ENCODE results near the gene HMBS. TPM values are rescaled to one million over a fixed set of nuclear protein-coding genes. Genes with fewer than 3 reads are reported as not detected.
A peak's percentile ranks its signal among the peaks of the same experiment; 100 is the strongest.

Gene HMBS
- total and polyA plus RNA-seq, 3 experiments from 2014 or later, result 21.8 to 38.4 (median 35.5) TPM

DNA sequence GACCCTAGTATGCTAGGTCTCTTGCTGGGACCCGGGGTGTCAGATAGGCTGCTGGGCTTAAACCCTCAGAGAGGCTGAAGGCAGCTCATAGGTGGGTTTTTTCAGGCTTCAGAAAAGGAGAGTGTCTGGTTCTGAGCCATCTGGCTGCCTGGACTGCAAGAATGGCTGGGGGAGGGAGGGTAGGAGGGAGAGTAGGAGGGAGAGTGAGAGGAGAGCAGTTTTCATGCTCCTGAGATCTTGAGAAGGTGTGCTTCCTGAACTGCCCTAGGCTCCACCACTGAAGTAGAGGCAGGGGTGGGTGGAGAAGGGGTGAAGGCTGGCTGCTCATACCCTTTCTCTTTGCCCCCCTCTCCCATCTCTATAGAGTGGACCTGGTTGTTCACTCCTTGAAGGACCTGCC lies 4.6 kb downstream of the HMBS start:
- no peaks in the 10 kb centered on the region for H3K9me3 Mint-ChIP-seq
- H3K36me3 Mint-ChIP-seq, result peaks cover 0 to 19% (median 3%) of the 10 kb centered on the region in 3 donors
- H3K27me3 Mint-ChIP-seq, result peaks cover 0 to 2% of the 10 kb centered on the region in 2 donors
- H3K27me3 ChIP-seq (ENCODE audit: insufficient read depth, low read length, poor library complexity, severe bottlenecking), result no peaks in the 10 kb centered on the region
- peaks cover 34 to 48% (median 41%) of the 10 kb centered on the region in 3 donors for H3K4me1 Mint-ChIP-seq
- no peaks in the 10 kb centered on the region for H3K36me3 ChIP-seq (ENCODE audit: insufficient read depth, low read length)
- no peak overlapping the region for H3K4me3 ChIP-seq (ENCODE audit: low read length)
- ChIA-PET CTCF (no interaction called here), POLR2A (no interaction called here)
- no peaks in the 10 kb centered on the region for H3K9me3 ChIP-seq (ENCODE audit: low read length)
- H3K4me3 Mint-ChIP-seq, result peak overlapping the region in 1 of 7 donors; percentile 59
- peak overlapping the region in 1 of 8 donors; percentile 59 for H3K27ac Mint-ChIP-seq
- DNase-seq, result no peak
- H3K4me1 ChIP-seq (ENCODE audit: insufficient read depth, low read length), result peaks cover 31% of the 10 kb centered on the region
- peak overlapping the region; percentile 79 for H3K27ac ChIP-seq (ENCODE audit: low read depth, low read length)

DNA sequence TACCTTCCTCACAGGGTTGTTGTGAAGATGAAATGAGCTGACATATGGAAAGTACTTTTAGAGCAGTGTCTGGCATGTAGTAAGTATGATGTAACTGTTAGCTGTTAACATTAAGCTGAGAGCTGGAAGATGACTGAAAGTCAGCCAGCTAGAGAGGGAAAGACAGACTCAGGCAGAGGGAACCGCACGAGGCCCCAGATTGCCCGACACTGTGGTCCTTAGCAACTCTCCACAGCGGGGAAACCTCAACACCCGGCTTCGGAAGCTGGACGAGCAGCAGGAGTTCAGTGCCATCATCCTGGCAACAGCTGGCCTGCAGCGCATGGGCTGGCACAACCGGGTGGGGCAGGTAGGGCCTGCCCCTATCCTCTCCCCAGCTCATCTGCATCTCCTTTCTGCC lies 6.5 kb downstream of the HMBS start:
- Mint-ChIP-seq H3K36me3 (peaks cover 0 to 20% (median 3%) of the 10 kb centered on the region in 3 donors), H3K9me3 (peaks cover 0 to 2% (median 0%) of the 10 kb centered on the region in 5 donors), H3K4me1 (peaks cover 28 to 37% (median 36%) of the 10 kb centered on the region in 3 donors), H3K27me3 (peaks cover 0 to 6% of the 10 kb centered on the region in 2 donors), H3K27ac (no peak overlapping the region), H3K4me3 (peak overlapping the region in 1 of 7 donors; percentile 76)
- Histone ChIP-seq H3K27ac (ENCODE audit: low read depth, low read length) (peak overlapping the region; percentile 6), H3K9me3 (ENCODE audit: low read length) (no peaks in the 10 kb centered on the region), H3K27me3 (ENCODE audit: insufficient read depth, low read length, poor library complexity, severe bottlenecking) (no peaks in the 10 kb centered on the region), H3K36me3 (ENCODE audit: insufficient read depth, low read length) (no peaks in the 10 kb centered on the region), H3K4me3 (ENCODE audit: low read length) (no peak overlapping the region), H3K4me1 (ENCODE audit: insufficient read depth, low read length) (peaks cover 22% of the 10 kb centered on the region)
- ChIA-PET CTCF (no interaction called here), POLR2A (interaction anchor here (0.6 to 1.2 kb wide), 2 partner anchors 23 to 387 kb away, joined by 3 to 7 read pairs; partner anchors contain the start of gene VPS11)
- DNase-seq, result no peak

DNA sequence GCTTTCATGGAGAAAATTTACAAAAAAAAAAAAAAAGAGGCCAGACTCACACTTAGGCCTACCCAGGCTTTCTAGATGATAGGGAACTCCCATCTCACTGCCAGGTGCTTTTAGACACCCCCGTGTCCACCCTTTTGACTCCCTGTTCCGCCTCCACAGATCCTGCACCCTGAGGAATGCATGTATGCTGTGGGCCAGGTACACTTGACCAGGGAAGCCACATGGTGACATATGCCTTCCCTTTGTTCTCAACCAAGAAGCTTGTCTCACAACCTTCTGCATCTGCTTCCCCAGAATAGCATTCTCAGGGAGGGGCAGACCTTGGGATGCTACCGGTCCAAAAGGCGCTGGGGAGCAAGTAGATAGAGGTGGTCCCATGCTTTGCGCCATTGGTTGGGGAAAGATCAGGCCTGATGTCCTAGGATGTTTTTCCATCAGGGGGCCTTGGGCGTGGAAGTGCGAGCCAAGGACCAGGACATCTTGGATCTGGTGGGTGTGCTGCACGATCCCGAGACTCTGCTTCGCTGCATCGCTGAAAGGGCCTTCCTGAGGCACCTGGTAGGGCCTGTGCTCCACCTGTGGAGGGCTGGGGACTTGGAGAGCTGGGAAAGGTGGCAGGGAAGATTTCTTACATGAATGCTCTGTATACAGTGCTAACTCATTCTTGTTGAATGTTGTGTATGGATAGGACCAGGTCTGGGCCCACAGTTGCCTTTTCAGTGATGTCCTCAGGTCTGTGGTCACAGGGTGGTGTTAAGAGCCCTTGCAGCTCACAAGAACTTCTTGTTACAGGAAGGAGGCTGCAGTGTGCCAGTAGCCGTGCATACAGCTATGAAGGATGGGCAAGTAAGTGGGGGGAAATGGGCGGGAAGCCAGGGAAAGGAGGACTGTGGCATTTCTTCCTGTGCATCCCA lies 7.5 kb downstream of the HMBS start:
- Mint-ChIP-seq H3K4me3 (peak overlapping the region in 6 of 7 donors; percentile 14 to 84 (median 42)), H3K9me3 (peaks cover 0 to 2% (median 0%) of the 10 kb centered on the region in 5 donors), H3K36me3 (peaks cover 0 to 29% (median 6%) of the 10 kb centered on the region in 3 donors), H3K27me3 (peaks cover 0 to 6% of the 10 kb centered on the region in 2 donors), H3K4me1 (peaks cover 30 to 38% (median 35%) of the 10 kb centered on the region in 3 donors), H3K27ac (peak overlapping the region in 6 of 8 donors; percentile 5 to 87 (median 49))
- ChIA-PET CTCF (interaction anchor here (0.7 to 1.1 kb wide), 2 partner anchors 9 to 104 kb away, joined by 3 to 6 read pairs; no protein-coding TSS in a partner anchor), POLR2A (interaction anchor here (0.6 to 1.5 kb wide), 4 partner anchors 7 to 389 kb away, joined by 3 to 7 read pairs (median 5); partner anchors contain the start of genes HMBS and VPS11)
- peak overlapping the region; percentile 88 for H3K4me3 ChIP-seq (ENCODE audit: low read length)
- H3K36me3 ChIP-seq (ENCODE audit: insufficient read depth, low read length), result peaks cover 8% of the 10 kb centered on the region
- no peaks in the 10 kb centered on the region for H3K9me3 ChIP-seq (ENCODE audit: low read length)
- no peak for DNase-seq
- no peaks in the 10 kb centered on the region for H3K27me3 ChIP-seq (ENCODE audit: insufficient read depth, low read length, poor library complexity, severe bottlenecking)
- peaks cover 21% of the 10 kb centered on the region for H3K4me1 ChIP-seq (ENCODE audit: insufficient read depth, low read length)
- H3K27ac ChIP-seq (ENCODE audit: low read depth, low read length), result no peak overlapping the region

DNA sequence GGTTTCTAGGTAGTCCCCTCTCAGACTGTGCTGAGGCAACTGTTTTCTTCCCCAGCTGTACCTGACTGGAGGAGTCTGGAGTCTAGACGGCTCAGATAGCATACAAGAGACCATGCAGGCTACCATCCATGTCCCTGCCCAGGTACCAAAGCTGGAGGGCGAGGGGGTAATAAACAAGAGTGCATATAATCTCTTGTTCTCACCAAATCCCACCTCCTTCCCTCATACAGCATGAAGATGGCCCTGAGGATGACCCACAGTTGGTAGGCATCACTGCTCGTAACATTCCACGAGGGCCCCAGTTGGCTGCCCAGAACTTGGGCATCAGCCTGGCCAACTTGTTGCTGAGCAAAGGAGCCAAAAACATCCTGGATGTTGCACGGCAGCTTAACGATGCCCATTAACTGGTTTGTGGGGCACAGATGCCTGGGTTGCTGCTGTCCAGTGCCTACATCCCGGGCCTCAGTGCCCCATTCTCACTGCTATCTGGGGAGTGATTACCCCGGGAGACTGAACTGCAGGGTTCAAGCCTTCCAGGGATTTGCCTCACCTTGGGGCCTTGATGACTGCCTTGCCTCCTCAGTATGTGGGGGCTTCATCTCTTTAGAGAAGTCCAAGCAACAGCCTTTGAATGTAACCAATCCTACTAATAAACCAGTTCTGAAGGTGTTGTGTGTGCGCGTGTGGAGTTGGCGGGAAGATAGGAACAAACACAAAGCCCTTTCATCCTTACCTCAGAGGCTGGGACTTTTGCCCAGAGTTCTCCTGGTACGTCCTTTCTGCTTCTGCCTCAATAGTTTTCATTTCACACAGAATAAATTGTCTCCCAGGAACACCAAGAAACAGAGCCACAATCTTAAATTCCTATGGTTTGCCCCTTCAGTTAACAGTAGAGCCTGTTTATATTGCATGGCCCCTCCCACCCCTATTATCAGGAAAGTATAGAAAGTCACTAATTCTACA lies 8.5 kb downstream of the HMBS start:
- no peak for DNase-seq
- peaks cover 21% of the 10 kb centered on the region for H3K4me1 ChIP-seq (ENCODE audit: insufficient read depth, low read length)
- H3K27me3 ChIP-seq (ENCODE audit: insufficient read depth, low read length, poor library complexity, severe bottlenecking), result no peaks in the 10 kb centered on the region
- no peaks in the 10 kb centered on the region for H3K9me3 ChIP-seq (ENCODE audit: low read length)
- CTCF ChIA-PET, result interaction anchor here (0.7 to 1.8 kb wide), 5 partner anchors 7 to 103 kb away, joined by 3 to 13 read pairs (median 6); partner anchors contain the start of genes HMBS and VPS11
- POLR2A ChIA-PET, result interaction anchor here (0.9 to 2.2 kb wide), 4 partner anchors 8 to 29 kb away, joined by 3 to 13 read pairs (median 6); partner anchors contain the start of genes HINFP and HMBS
- Mint-ChIP-seq H3K4me1 (peaks cover 26 to 34% (median 34%) of the 10 kb centered on the region in 3 donors), H3K9me3 (peaks cover 0 to 2% (median 0%) of the 10 kb centered on the region in 5 donors), H3K27ac (peak overlapping the region; percentile 69 to 92 (median 84)), H3K36me3 (peaks cover 0 to 38% (median 12%) of the 10 kb centered on the region in 3 donors), H3K4me3 (peak overlapping the region; percentile 84 to 97 (median 91)), H3K27me3 (peaks cover 0 to 6% of the 10 kb centered on the region in 2 donors)
- H3K36me3 ChIP-seq (ENCODE audit: insufficient read depth, low read length), result peaks cover 10% of the 10 kb centered on the region
- peak overlapping the region; percentile 84 for H3K27ac ChIP-seq (ENCODE audit: low read depth, low read length)
- peak overlapping the region; percentile 88 for H3K4me3 ChIP-seq (ENCODE audit: low read length)

DNA sequence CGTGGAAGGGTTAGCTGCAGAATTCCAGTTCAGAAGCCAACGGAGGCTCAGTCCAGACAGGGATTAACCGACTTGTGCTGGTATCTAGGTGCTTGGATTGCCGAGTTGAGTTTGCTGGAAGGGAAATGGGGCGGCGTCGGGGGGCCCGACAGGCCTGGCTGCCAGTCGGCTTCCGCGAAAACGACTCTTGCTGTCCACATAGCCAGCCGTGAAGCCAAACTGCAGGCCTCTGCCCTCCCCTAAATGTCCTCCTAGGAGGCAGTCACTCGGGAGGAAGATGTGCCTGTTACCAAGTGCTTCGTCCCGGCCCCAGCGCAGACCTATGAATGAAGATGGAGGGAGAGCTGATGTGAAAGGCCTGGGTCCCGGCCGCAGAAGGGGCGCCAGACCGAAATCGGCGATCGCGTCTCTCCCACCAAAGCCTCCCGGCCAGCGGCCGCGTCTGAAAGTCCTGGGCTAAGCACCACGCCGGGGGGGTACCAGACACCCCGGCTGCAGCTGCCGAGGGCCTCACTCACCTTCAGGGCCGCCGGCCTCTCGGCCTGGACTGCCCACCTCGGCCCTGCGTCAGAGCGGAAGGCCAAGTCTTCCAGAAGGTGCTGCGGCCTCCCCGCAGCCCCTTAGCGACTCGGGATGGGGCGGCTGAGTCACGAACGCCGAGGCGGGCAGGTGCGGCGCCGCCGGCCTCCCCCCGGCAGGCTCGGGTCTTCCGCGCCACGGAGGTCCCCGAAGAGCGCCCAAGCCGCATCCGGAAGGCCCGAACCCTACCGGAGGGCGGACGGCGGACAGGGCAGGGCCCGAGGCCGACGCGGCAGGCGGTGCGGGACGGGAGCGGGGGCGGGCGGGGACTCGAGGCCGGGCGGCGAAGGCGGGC lies 9.5 kb downstream of the HMBS start:
- Histone ChIP-seq H3K4me3 (ENCODE audit: low read length) (peak overlapping the region; percentile 88), H3K4me1 (ENCODE audit: insufficient read depth, low read length) (peaks cover 21% of the 10 kb centered on the region), H3K36me3 (ENCODE audit: insufficient read depth, low read length) (peaks cover 10% of the 10 kb centered on the region), H3K27ac (ENCODE audit: low read depth, low read length) (peak overlapping the region; percentile 84), H3K9me3 (ENCODE audit: low read length) (no peaks in the 10 kb centered on the region), H3K27me3 (ENCODE audit: insufficient read depth, low read length, poor library complexity, severe bottlenecking) (no peaks in the 10 kb centered on the region)
- H3K36me3 Mint-ChIP-seq, result peaks cover 0 to 47% (median 18%) of the 10 kb centered on the region in 3 donors
- H3K27ac Mint-ChIP-seq, result peak overlapping the region; percentile 78 to 96 (median 88)
- H3K4me1 Mint-ChIP-seq, result peaks cover 28 to 43% (median 43%) of the 10 kb centered on the region in 3 donors
- peak overlapping the region; percentile 84 to 97 (median 93) for H3K4me3 Mint-ChIP-seq
- H3K27me3 Mint-ChIP-seq, result peaks cover 0 to 6% of the 10 kb centered on the region in 2 donors
- POLR2A ChIA-PET, result interaction anchor here (0.6 to 2.2 kb wide), 14 partner anchors 9 to 303 kb away, joined by 3 to 39 read pairs (median 4); partner anchors contain the start of genes C2CD2L, DDX6, HINFP and HMBS
- CTCF ChIA-PET, result interaction anchor here (1.0 to 1.8 kb wide), 11 partner anchors 8 to 230 kb away, joined by 3 to 13 read pairs (median 4); partner anchors contain the start of genes HINFP, HMBS, TRAPPC4 and VPS11
- DNase-seq, result peak; percentile 33 to 72 (median 42)
- H3K9me3 Mint-ChIP-seq, result peaks cover 0 to 2% (median 0%) of the 10 kb centered on the region in 5 donors

DNA sequence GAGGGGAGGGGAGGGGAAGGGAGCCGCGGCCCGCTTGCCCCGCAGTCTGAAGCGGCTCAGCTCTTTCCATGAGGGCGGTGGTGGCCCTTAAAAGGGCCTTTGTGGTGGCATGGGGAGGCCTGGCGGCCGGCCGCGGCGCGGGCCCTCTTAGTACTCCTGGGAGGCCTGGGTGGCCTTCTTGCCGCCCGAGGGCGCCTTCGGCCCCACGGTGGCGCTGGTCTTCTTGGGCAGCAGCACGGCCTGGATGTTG lies 10.1 kb downstream of the HMBS start:
- Histone ChIP-seq H3K9me3 (ENCODE audit: low read length) (no peaks in the 10 kb centered on the region), H3K27ac (ENCODE audit: low read depth, low read length) (peak overlapping the region; percentile 84), H3K4me3 (ENCODE audit: low read length) (peak overlapping the region; percentile 88), H3K27me3 (ENCODE audit: insufficient read depth, low read length, poor library complexity, severe bottlenecking) (no peaks in the 10 kb centered on the region), H3K4me1 (ENCODE audit: insufficient read depth, low read length) (peaks cover 21% of the 10 kb centered on the region), H3K36me3 (ENCODE audit: insufficient read depth, low read length) (peaks cover 10% of the 10 kb centered on the region)
- Mint-ChIP-seq H3K4me3 (peak overlapping the region; percentile 84 to 97 (median 93)), H3K36me3 (peaks cover 0 to 47% (median 19%) of the 10 kb centered on the region in 3 donors), H3K27ac (peak overlapping the region; percentile 55 to 96 (median 88)), H3K4me1 (peaks cover 29 to 45% (median 45%) of the 10 kb centered on the region in 3 donors), H3K27me3 (peaks cover 0 to 6% of the 10 kb centered on the region in 2 donors), H3K9me3 (peaks cover 0 to 2% (median 0%) of the 10 kb centered on the region in 5 donors)
- POLR2A ChIA-PET, result interaction anchor here (0.6 to 2.2 kb wide), 14 partner anchors 10 to 304 kb away, joined by 3 to 39 read pairs (median 4); partner anchors contain the start of genes C2CD2L, DDX6, HINFP and HMBS
- DNase-seq, result no peak
- CTCF ChIA-PET, result interaction anchor here (1.0 to 1.8 kb wide), 11 partner anchors 9 to 229 kb away, joined by 3 to 13 read pairs (median 4); partner anchors contain the start of genes HINFP, HMBS, TRAPPC4 and VPS11

All from CD8-positive, alpha-beta memory T cell (primary cell).